ENCODE results near the gene TMC1. TPM values are rescaled to one million over a fixed set of nuclear protein-coding genes. Genes with fewer than 3 reads are reported as not detected.

The TMC1 gene
- total and polyA plus RNA-seq, 2 of the 13 experiments (the other 11 are each of a cell fraction or from before 2014, with no cell fraction given) = 0.02 to 0.03 TPM

DNA sequence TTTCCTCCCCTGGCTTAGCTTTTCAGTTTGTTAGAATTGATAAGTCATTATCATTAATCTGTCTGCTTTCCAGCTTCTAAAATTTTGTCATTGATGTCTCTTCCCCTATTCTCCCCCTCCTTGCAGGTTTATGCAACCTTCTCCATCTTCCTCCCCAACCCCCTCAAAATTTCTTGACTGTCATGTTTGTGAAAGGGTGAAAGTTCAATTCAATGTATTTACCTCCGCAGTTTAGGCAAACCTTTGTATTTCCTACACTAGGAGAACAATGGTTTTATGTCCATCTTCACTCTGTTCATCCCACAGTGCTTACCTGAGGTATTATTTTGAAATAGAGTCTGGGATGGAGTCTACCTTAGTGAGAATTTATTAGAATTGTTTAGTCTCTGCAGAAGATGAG, 313.6 kb downstream of the TMC1 start (continued):
- TF ChIP-seq, protein P1, sequence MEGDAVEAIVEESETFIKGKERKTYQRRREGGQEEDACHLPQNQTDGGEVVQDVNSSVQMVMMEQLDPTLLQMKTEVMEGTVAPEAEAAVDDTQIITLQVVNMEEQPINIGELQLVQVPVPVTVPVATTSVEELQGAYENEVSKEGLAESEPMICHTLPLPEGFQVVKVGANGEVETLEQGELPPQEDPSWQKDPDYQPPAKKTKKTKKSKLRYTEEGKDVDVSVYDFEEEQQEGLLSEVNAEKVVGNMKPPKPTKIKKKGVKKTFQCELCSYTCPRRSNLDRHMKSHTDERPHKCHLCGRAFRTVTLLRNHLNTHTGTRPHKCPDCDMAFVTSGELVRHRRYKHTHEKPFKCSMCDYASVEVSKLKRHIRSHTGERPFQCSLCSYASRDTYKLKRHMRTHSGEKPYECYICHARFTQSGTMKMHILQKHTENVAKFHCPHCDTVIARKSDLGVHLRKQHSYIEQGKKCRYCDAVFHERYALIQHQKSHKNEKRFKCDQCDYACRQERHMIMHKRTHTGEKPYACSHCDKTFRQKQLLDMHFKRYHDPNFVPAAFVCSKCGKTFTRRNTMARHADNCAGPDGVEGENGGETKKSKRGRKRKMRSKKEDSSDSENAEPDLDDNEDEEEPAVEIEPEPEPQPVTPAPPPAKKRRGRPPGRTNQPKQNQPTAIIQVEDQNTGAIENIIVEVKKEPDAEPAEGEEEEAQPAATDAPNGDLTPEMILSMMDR (CRISPR knock-in tag; IDR thresholded peaks at IDR 0.05) = no peak
- TF ChIP-seq ZNF670 (CRISPR knock-in tag; IDR thresholded peaks at IDR 0.05; ENCODE audit: borderline replicate concordance) (no peak), ZC3H13 (CRISPR knock-in tag; IDR thresholded peaks at IDR 0.05) (no peak), KLF9 (CRISPR knock-in tag; IDR thresholded peaks at IDR 0.05; ENCODE audit: low read depth) (no peak), PITX1 (CRISPR knock-in tag; IDR thresholded peaks at IDR 0.05) (no peak), PPARG (CRISPR knock-in tag; conservative IDR thresholded peaks at IDR 0.05) (peak; percentile 89), PCBP1 (IDR thresholded peaks at IDR 0.05; ENCODE audit: borderline replicate concordance, low read depth, low read length) (no peak), ZNF101 (CRISPR knock-in tag; IDR thresholded peaks at IDR 0.05; ENCODE audit: borderline replicate concordance, low read depth) (no peak), ZNF230 (CRISPR knock-in tag; IDR thresholded peaks at IDR 0.05) (no peak), CHD2 (IDR thresholded peaks at IDR 0.05; ENCODE audit: low read depth, low read length) (no peak)
- TF ChIP-seq, protein P2, sequence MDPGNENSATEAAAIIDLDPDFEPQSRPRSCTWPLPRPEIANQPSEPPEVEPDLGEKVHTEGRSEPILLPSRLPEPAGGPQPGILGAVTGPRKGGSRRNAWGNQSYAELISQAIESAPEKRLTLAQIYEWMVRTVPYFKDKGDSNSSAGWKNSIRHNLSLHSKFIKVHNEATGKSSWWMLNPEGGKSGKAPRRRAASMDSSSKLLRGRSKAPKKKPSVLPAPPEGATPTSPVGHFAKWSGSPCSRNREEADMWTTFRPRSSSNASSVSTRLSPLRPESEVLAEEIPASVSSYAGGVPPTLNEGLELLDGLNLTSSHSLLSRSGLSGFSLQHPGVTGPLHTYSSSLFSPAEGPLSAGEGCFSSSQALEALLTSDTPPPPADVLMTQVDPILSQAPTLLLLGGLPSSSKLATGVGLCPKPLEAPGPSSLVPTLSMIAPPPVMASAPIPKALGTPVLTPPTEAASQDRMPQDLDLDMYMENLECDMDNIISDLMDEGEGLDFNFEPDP (CRISPR knock-in tag; conservative IDR thresholded peaks at IDR 0.05) = no peak
- TF ChIP-seq, protein P3, sequence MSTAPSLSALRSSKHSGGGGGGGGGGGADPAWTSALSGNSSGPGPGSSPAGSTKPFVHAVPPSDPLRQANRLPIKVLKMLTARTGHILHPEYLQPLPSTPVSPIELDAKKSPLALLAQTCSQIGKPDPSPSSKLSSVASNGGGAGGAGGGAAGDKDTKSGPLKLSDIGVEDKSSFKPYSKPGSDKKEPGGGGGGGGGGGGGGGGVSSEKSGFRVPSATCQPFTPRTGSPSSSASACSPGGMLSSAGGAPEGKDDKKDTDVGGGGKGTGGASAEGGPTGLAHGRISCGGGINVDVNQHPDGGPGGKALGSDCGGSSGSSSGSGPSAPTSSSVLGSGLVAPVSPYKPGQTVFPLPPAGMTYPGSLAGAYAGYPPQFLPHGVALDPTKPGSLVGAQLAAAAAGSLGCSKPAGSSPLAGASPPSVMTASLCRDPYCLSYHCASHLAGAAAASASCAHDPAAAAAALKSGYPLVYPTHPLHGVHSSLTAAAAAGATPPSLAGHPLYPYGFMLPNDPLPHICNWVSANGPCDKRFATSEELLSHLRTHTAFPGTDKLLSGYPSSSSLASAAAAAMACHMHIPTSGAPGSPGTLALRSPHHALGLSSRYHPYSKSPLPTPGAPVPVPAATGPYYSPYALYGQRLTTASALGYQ (CRISPR knock-in tag; IDR thresholded peaks at IDR 0.05) = no peak
- TF ChIP-seq, protein P4, sequence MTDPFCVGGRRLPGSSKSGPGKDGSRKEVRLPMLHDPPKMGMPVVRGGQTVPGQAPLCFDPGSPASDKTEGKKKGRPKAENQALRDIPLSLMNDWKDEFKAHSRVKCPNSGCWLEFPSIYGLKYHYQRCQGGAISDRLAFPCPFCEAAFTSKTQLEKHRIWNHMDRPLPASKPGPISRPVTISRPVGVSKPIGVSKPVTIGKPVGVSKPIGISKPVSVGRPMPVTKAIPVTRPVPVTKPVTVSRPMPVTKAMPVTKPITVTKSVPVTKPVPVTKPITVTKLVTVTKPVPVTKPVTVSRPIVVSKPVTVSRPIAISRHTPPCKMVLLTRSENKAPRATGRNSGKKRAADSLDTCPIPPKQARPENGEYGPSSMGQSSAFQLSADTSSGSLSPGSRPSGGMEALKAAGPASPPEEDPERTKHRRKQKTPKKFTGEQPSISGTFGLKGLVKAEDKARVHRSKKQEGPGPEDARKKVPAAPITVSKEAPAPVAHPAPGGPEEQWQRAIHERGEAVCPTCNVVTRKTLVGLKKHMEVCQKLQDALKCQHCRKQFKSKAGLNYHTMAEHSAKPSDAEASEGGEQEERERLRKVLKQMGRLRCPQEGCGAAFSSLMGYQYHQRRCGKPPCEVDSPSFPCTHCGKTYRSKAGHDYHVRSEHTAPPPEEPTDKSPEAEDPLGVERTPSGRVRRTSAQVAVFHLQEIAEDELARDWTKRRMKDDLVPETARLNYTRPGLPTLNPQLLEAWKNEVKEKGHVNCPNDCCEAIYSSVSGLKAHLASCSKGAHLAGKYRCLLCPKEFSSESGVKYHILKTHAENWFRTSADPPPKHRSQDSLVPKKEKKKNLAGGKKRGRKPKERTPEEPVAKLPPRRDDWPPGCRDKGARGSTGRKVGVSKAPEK (CRISPR knock-in tag; IDR thresholded peaks at IDR 0.05; ENCODE audit: borderline replicate concordance) = no peak
- TF ChIP-seq, protein P5, sequence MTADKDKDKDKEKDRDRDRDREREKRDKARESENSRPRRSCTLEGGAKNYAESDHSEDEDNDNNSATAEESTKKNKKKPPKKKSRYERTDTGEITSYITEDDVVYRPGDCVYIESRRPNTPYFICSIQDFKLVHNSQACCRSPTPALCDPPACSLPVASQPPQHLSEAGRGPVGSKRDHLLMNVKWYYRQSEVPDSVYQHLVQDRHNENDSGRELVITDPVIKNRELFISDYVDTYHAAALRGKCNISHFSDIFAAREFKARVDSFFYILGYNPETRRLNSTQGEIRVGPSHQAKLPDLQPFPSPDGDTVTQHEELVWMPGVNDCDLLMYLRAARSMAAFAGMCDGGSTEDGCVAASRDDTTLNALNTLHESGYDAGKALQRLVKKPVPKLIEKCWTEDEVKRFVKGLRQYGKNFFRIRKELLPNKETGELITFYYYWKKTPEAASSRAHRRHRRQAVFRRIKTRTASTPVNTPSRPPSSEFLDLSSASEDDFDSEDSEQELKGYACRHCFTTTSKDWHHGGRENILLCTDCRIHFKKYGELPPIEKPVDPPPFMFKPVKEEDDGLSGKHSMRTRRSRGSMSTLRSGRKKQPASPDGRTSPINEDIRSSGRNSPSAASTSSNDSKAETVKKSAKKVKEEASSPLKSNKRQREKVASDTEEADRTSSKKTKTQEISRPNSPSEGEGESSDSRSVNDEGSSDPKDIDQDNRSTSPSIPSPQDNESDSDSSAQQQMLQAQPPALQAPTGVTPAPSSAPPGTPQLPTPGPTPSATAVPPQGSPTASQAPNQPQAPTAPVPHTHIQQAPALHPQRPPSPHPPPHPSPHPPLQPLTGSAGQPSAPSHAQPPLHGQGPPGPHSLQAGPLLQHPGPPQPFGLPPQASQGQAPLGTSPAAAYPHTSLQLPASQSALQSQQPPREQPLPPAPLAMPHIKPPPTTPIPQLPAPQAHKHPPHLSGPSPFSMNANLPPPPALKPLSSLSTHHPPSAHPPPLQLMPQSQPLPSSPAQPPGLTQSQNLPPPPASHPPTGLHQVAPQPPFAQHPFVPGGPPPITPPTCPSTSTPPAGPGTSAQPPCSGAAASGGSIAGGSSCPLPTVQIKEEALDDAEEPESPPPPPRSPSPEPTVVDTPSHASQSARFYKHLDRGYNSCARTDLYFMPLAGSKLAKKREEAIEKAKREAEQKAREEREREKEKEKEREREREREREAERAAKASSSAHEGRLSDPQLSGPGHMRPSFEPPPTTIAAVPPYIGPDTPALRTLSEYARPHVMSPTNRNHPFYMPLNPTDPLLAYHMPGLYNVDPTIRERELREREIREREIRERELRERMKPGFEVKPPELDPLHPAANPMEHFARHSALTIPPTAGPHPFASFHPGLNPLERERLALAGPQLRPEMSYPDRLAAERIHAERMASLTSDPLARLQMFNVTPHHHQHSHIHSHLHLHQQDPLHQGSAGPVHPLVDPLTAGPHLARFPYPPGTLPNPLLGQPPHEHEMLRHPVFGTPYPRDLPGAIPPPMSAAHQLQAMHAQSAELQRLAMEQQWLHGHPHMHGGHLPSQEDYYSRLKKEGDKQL (CRISPR knock-in tag; IDR thresholded peaks at IDR 0.05; ENCODE audit: low read depth) = 0 out of 2 replicates have a peak, but pooled peaks have one; percentile 23
- TF ChIP-seq, protein P6, sequence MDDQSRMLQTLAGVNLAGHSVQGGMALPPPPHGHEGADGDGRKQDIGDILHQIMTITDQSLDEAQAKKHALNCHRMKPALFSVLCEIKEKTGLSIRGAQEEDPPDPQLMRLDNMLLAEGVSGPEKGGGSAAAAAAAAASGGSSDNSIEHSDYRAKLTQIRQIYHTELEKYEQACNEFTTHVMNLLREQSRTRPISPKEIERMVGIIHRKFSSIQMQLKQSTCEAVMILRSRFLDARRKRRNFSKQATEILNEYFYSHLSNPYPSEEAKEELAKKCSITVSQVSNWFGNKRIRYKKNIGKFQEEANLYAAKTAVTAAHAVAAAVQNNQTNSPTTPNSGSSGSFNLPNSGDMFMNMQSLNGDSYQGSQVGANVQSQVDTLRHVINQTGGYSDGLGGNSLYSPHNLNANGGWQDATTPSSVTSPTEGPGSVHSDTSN (CRISPR knock-in tag; IDR thresholded peaks at IDR 0.05; ENCODE audit: borderline replicate concordance) = no peak

All from HepG2 (cell line).